PC-3 (cell line): ENCODE data around the gene ZCCHC14.

Source experiments
- EZH2 ChIP-seq: fragments of 300-600 bp; sonication (generic); IDR thresholded peaks from one replicate; pipeline ENCODE4 v1.6.1; 2017; ENCODE audit warnings: antibody characterized with exemption, mild to moderate bottlenecking, low read length; ENCODE audit not compliant: unreplicated experiment
- EZH2phosphoT487 ChIP-seq: fragments of 300-600 bp; sonication (generic); IDR thresholded peaks from 2 replicates; pipeline ENCODE4 v1.6.1; 2018; ENCODE audit warnings: mild to moderate bottlenecking, antibody characterized with exemption, low read length, borderline replicate concordance
- TF ChIP-seq, protein P1 (sequence below): fragments of 300-600 bp; sonication (generic); conservative IDR thresholded peaks from 2 replicates; pipeline ENCODE4 v1.5.1; 2017; ENCODE audit warnings: antibody characterized with exemption, low read depth, mild to moderate bottlenecking, low read length

DNA sequence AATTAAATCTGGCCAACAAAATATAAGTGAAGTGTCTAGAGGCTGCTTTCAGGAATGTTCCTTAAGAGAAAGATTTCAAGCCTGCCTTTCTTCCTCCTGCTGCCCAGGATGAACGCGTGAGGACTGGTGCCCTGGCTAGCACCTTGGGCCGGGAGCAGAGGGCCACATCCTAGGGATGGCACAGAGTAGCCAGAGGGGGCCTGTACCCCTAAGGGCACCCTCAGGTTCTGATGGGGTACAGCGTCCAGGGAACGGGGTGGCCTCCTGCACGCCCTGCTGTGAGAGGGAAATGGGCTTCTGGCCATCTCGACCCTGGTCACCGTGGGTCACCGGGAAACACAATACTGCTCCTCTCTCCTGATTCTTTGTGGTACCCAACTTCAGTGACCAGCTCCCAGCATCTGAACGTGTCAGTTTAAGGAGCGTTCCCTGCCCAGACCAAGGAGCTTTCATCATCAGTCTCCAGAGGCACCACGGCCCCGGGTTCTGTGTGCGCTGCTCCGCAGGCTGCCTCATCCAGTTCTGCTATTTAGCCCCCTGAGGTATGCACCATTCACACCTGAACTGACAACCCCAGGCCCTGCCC, 60.4 kb downstream of the ZCCHC14 start:
- TF ChIP-seq, protein P1, sequence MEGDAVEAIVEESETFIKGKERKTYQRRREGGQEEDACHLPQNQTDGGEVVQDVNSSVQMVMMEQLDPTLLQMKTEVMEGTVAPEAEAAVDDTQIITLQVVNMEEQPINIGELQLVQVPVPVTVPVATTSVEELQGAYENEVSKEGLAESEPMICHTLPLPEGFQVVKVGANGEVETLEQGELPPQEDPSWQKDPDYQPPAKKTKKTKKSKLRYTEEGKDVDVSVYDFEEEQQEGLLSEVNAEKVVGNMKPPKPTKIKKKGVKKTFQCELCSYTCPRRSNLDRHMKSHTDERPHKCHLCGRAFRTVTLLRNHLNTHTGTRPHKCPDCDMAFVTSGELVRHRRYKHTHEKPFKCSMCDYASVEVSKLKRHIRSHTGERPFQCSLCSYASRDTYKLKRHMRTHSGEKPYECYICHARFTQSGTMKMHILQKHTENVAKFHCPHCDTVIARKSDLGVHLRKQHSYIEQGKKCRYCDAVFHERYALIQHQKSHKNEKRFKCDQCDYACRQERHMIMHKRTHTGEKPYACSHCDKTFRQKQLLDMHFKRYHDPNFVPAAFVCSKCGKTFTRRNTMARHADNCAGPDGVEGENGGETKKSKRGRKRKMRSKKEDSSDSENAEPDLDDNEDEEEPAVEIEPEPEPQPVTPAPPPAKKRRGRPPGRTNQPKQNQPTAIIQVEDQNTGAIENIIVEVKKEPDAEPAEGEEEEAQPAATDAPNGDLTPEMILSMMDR, result no peak
- TF ChIP-seq EZH2 (no peak), EZH2phosphoT487 (no peak)
